SW 1271 (cell line): ENCODE measurements around the gene FBXO46.

ENCODE experiments used
- DNase-seq, 2 experiments: peaks; one replicate each; lab custom pipeline; 2025; lab: John Stamatoyannopoulos, UW

The FBXO46 gene

DNA sequence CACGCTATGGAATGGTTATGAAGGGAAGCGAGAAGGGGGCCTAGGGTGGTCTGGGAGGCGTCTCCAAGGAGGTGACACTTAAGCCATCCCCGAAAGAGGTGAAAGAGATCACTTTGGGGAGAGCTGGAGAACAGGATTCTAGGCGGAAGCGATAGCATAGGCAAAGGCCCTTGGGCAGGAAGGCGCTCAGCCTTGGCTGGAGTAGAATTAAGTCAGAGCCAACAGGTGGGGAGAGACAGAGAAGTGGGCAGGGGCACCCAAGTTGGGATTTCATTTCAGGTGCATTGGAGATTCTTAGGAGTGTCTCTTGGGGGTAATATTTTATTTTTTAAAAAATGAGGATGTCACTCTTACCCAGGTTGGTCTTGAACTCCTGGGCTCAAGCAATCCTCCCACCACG, 48.6 kb downstream of the FBXO46 start:
- no peak for DNase-seq

DNA sequence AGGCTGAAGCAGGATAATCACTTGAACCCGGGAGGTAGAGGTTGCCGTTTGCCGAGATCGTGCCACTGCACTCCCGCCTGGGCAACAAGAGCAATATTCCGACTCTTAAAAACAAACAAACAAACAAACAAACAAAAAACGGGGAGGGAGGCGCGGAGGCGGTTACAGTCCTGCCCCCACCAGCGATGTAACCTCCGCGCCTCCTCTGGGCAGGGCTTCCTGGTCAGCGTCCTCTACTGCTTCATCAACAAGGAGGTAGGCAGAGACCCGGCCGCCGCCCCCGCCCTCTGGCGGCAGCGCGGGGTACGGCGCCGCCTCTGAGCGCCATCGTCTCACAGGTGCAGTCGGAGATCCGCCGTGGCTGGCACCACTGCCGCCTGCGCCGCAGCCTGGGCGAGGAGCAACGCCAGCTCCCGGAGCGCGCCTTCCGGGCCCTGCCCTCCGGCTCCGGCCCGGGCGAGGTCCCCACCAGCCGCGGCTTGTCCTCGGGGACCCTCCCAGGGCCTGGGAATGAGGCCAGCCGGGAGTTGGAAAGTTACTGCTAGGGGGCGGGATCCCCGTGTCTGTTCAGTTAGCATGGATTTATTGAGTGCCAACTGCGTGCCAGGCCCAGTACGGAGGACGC, 49.2 kb downstream of the FBXO46 start:
- peak in 1 of 2 experiments; percentile 81 for DNase-seq

DNA sequence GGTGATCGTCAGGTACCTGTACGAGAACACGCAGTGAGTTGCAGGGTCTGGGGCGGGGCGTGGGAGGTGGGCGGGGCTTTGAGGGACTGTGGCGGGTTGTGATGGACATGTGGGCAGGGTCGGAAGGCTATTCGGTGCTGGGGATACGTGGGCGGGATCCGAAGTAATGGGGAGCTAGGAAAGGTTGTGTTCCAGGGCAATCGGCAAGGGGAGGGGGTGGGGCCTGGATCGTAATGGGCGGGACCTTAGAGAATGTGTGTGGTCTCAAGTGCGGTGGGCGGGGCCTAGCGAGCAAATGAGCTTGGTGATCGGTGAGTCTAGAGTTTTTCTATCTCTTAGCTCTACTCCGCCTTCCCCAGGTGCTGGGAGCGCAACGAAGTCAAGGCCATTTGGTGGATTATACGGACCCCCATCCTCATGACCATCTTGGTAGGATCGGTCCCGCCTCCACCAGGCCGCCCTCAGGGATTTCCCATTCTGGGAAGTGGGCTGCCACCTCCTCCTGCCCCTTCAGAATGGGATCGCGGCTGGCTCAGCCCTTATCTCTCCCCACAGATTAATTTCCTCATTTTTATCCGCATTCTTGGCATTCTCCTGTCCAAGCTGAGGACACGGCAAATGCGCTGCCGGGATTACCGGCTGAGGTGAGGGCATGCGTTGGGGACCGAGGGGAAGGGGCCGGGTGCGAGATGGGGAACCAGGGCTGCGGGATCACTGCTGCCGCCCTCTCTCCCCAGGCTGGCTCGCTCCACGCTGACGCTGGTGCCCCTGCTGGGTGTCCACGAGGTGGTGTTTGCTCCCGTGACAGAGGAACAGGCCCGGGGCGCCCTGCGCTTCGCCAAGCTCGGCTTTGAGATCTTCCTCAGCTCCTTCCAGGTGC, 53.1 kb downstream of the FBXO46 start:
- DNase-seq, result no peak

DNA sequence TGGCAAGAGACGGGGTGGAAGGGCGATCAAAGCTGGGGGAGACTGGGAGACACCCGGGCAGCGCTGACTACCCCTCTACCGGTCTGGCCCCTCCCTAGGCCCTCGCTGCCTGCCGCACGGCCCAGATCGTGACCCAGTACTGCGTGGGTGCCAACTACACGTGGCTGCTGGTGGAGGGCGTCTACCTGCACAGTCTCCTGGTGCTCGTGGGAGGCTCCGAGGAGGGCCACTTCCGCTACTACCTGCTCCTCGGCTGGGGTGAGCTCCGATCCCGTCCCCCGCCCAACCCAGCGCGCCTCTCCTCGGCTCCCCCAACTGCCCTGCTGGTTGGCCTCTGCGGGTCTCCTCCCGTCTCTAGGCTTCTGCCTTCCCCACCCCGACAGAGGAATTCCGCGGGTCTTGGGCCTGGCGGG, 53.8 kb downstream of the FBXO46 start:
- no peak for DNase-seq

DNA sequence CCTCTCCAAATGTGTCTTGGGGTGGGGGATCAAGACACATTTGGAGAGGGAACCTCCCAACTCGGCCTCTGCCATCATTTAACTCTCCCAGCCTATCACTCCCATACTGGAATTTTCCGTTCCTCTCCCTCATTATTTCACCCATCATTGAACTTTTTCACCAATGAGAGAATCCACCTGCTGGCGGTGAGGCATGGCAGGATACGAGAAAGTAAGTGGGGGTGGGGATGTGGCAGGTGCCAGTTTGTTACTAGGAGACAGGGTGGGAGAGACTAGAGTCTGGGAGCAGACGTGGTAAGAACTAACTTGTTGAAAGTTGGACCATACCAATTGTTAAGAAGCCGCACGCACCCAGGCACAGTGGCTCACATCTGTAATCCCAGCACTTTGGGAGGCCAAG, 55.8 kb downstream of the FBXO46 start:
- no peak for DNase-seq

DNA sequence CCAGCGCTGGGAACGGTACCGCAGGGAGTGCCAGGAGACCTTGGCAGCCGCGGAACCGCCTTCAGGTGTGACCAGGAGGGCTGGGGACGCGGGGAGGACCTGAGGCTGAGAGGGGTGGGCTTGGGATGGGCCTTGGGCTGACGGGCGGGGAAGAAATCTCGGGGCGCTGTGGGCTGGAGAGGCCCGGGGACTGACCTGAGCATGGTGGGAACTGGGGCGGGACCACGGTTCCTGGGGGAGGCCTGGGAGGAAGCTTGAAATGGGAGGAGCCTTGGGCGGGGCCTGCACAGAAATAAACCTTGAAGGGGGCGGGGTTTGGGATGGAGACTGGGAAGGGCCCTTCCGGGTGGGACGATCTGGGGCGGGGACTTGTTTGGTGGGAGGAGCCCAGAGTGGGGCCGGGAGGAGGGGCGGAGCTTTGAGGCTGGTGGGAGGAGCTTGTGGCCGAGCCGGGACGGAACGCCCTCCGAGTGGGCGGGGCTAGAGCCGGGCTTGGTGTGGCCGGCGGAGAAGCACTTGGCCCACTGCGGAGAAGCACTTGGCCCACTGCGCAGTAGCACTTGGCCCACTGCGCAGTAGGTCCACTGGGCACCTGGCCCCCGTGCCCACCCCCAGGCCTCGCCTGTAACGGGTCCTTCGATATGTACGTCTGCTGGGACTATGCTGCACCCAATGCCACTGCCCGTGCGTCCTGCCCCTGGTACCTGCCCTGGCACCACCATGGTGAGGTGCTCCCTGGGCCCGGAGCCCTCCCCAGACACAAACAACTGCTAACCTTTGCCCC, 59.8 kb downstream of the FBXO46 start:
- DNase-seq, result no peak

DNA sequence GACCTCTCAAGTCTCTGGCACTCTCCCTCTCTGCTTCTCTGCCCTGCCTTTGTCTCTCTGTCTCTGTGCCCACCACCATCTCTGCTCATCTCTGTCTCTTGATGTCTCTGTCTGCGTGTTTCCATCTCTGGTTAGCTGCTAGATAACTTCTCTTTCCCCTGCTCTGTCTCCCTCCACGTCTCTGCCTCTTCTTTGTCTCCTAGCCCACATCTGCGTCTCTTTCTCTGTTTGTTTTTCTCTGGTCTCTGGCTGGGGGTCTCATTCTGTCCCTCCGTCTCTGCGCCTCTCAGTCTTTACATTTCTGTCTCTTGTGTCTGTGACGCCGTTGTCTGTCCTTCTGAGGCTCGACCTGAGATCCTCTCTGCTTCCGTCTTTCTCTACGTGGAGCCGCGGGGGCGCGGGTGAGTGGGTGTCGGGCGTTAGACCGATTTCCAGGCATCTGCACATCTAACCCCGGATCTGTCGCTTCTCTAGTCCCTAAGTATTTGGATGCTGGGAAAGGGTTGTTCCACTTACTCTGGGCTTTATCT, 62.3 kb downstream of the FBXO46 start:
- no peak for DNase-seq

DNA sequence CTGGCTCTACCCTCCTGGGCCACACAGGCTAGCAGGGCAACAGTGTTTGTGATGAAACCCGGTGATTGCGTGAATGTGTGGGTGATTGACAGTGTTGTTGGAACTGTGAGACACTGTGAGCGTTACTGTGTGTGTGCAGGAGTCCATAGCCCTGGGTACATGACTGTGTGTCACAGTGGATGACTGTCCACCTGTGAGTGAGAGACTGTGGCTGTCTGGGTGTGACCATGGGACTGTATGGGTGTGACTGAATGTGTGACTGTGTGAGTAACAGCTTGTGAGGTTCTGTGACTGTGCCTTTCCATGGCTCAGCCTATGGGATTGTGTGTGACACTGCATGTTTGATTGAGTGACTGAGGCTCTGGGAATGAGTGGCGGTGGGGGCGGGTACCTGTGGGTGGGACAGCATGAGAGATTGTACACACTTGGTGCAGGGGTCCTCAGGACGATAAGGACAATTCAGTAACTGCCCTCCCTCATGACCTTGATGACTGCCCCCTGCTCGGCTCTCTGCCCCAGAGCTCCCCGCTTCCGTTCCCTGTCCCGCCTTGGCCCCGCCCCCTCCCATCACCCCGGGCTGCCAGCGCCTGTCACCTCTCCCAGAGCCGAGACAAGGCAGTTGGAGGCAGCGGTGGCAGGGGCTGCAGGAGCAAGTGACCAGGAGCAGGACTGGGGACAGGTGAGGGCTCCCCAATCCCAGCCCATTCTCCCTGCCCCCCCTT, 62.9 kb downstream of the FBXO46 start, which contains the start of gene GIPR:
Gene GIPR (plus strand): TSS at position 602 of the 722 bp plus-strand sequence. CDS start 1,300 bp downstream, outside the sequence.
- DNase-seq, result peak in 1 of 2 experiments; percentile 37

DNA sequence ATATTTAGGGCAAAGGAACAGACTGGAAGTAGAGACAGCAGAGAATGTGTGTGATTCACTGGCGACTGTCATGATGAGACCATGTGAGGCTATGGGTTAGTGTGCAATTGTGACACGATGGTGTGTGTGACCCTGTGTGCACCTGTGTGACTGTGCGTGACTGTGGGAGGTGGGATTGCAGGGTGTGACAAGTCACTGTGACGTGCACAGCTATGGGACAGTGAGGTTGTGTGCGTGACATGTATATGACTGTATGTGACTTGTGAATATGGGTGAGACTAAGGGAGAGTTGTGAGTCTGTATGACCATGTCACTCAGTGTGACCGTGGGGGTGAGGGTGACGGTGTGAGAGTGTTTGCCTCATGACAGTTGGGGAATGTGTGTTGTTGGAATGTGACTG, 66.1 kb downstream of the FBXO46 start:
- DNase-seq, result no peak

DNA sequence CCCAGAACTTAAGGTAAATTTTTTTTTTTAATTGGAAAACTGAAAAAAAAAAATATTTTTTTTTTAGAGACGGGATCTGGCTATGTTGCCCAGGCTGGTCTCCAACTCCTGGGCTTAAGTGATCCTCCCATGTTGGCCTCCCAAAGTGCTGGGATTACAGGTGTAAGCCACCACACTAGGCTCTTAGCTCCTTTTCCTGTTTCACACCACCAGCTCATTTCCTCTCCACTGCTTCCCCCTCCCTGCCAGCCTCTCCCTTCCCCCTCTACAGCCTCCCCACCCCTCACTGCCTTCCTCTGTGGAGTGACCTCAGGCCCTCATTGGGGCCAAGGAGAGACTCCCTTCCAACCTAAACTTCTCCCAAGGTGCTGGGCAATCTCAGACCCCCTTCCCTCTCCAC, 66.9 kb downstream of the FBXO46 start:
- DNase-seq, result no peak

DNA sequence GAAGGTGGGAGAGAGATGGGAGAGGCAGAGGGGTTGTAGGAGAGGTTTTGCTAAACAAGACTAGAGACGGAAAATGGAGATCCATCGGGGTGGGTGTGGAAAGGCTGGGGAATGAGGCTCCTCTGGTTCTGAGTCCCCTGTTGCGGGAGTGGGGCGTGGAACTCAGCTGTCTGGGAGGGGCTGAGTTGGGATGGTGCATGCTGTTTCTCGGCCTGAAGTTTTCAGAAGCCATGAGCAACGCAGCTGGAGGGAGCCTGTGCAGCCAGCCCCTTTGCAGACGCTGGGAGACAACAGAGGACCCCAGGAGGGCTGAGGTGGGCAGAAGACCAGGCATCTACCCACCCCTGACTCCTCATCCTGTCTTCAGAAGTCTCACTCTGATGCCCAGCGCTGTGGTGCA, 70.1 kb downstream of the FBXO46 start:
- no peak for DNase-seq
